Retinal pigment epithelial cell (primary cell): ENCODE data around the gene MAPK10.
A peak's percentile ranks its signal among the peaks of the same experiment; 100 is the strongest.

ENCODE experiments used
- DNase-seq: peaks from one replicate; pipeline ENCODE4 v3.0.0-alpha.2; 2010; ENCODE audit warnings: low read depth
- H3K4me3 ChIP-seq: 2 replicates; pipeline ENCODE4 v1.5.1; 2011; ENCODE audit warnings: mild to moderate bottlenecking, low read length, control low read depth, moderate library complexity
- CTCF ChIP-seq: conservative IDR thresholded peaks from 2 replicates; pipeline ENCODE4 v1.5.1; 2011; ENCODE audit warnings: low read depth, low read length, control low read depth, inconsistent platforms

MAPK10 gene

GRCh38 chr4:85955620-85956292, 404.1 kb downstream of the MAPK10 start:
- no peak for TF ChIP-seq CTCF
- no peak overlapping the region for H3K4me3 ChIP-seq
- no peak for DNase-seq

- DNase-seq, result peak; percentile 95
- no peak for TF ChIP-seq CTCF
- no peak overlapping the region for H3K4me3 ChIP-seq
These were observed 406.2 kb downstream of the MAPK10 start for GRCh38 chr4:85953651-85954018.

- DNase-seq, result no peak
- no peak overlapping the region for H3K4me3 ChIP-seq
- no peak for TF ChIP-seq CTCF
These were observed 406.7 kb downstream of the MAPK10 start for GRCh38 chr4:85952972-85953650.

- peak; percentile 51 for DNase-seq
- no peak for TF ChIP-seq CTCF
- H3K4me3 ChIP-seq, result no peak overlapping the region
These were observed 407.3 kb downstream of the MAPK10 start for GRCh38 chr4:85952528-85952927.

- DNase-seq, result no peak
- TF ChIP-seq CTCF, result no peak
- H3K4me3 ChIP-seq, result no peak overlapping the region
These were observed 408.8 kb downstream of the MAPK10 start for GRCh38 chr4:85951099-85951498.

- no peak overlapping the region for H3K4me3 ChIP-seq
- no peak for DNase-seq
- TF ChIP-seq CTCF, result no peak
These were observed 413.0 kb downstream of the MAPK10 start for GRCh38 chr4:85946821-85947220.

- no peak overlapping the region for H3K4me3 ChIP-seq
- DNase-seq, result no peak
- no peak for TF ChIP-seq CTCF
These were observed 417.7 kb downstream of the MAPK10 start for GRCh38 chr4:85942107-85942506.
